Measurements from ENCODE around the gene NPR1. TPM values are rescaled to one million over a fixed set of nuclear protein-coding genes. Genes with fewer than 3 reads are reported as not detected.
A peak's percentile ranks its signal among the peaks of the same experiment; 100 is the strongest.

Gene NPR1
- total RNA-seq, 1 donor: under 0.01 TPM

- TF ChIP-seq CTCF (IDR thresholded peaks at IDR 0.05; ENCODE audit: extremely low read depth, low read depth, low read length): no peak
- Histone ChIP-seq H3K4me2 (ENCODE audit: insufficient read depth, low read length) (no peak overlapping the region), H2AFZ (ENCODE audit: low read length) (no peak overlapping the region), H3K27ac (ENCODE audit: low read depth, low read length) (no peak overlapping the region), H3K4me1 (ENCODE audit: insufficient read depth, low read length) (peaks cover 19% of the 10 kb centered on the region), H3K27me3 (ENCODE audit: insufficient read depth, low read length) (peaks cover 8% of the 10 kb centered on the region), H3K36me3 (ENCODE audit: insufficient read depth, low read length) (peaks cover 13% of the 10 kb centered on the region), H3K4me3 (ENCODE audit: insufficient read depth, low read length) (no peak overlapping the region), H3K79me2 (ENCODE audit: insufficient read depth, low read length) (peaks cover 23% of the 10 kb centered on the region), H3K9me3 (ENCODE audit: low read depth, low read length) (no peaks in the 10 kb centered on the region), H4K20me1 (ENCODE audit: insufficient read depth, low read length) (peaks cover 6% of the 10 kb centered on the region)
- no peak for DNase-seq (ENCODE audit: insufficient read length, low spot score, missing footprints)
Measured at GRCh38 chr1:153673511-153673910, 5.0 kb upstream of the NPR1 start.

- peak overlapping the region; percentile 76 for H2AFZ ChIP-seq (ENCODE audit: low read length)
- H3K79me2 ChIP-seq (ENCODE audit: insufficient read depth, low read length): no peaks in the 10 kb centered on the region
- TF ChIP-seq CTCF (IDR thresholded peaks at IDR 0.05; ENCODE audit: extremely low read depth, low read depth, low read length): peak; percentile 91
- peak overlapping the region; percentile 79 for H3K4me2 ChIP-seq (ENCODE audit: insufficient read depth, low read length)
- H4K20me1 ChIP-seq (ENCODE audit: insufficient read depth, low read length): no peaks in the 10 kb centered on the region
- peaks cover 47% of the 10 kb centered on the region for H3K27me3 ChIP-seq (ENCODE audit: insufficient read depth, low read length)
- no peaks in the 10 kb centered on the region for H3K9me3 ChIP-seq (ENCODE audit: low read depth, low read length)
- H3K4me3 ChIP-seq (ENCODE audit: insufficient read depth, low read length): peak overlapping the region; percentile 59
- H3K4me1 ChIP-seq (ENCODE audit: insufficient read depth, low read length): peaks cover 11% of the 10 kb centered on the region
- no peak overlapping the region for H3K27ac ChIP-seq (ENCODE audit: low read depth, low read length)
- H3K36me3 ChIP-seq (ENCODE audit: insufficient read depth, low read length): no peaks in the 10 kb centered on the region
- peak; percentile 90 for DNase-seq (ENCODE audit: insufficient read length, low spot score, missing footprints)
Measured at GRCh38 chr1:153677718-153678518, 570 bp upstream of the NPR1 start.

- H3K4me1 ChIP-seq (ENCODE audit: insufficient read depth, low read length): peaks cover 11% of the 10 kb centered on the region
- peak overlapping the region; percentile 76 for H2AFZ ChIP-seq (ENCODE audit: low read length)
- H3K27ac ChIP-seq (ENCODE audit: low read depth, low read length): no peak overlapping the region
- no peaks in the 10 kb centered on the region for H3K79me2 ChIP-seq (ENCODE audit: insufficient read depth, low read length)
- peaks cover 47% of the 10 kb centered on the region for H3K27me3 ChIP-seq (ENCODE audit: insufficient read depth, low read length)
- no peaks in the 10 kb centered on the region for H3K36me3 ChIP-seq (ENCODE audit: insufficient read depth, low read length)
- peak overlapping the region; percentile 59 for H3K4me3 ChIP-seq (ENCODE audit: insufficient read depth, low read length)
- H3K4me2 ChIP-seq (ENCODE audit: insufficient read depth, low read length): peak overlapping the region; percentile 79
- H4K20me1 ChIP-seq (ENCODE audit: insufficient read depth, low read length): no peaks in the 10 kb centered on the region
- TF ChIP-seq CTCF (IDR thresholded peaks at IDR 0.05; ENCODE audit: extremely low read depth, low read depth, low read length): no peak
- DNase-seq (ENCODE audit: insufficient read length, low spot score, missing footprints): peak; percentile 73
- H3K9me3 ChIP-seq (ENCODE audit: low read depth, low read length): no peaks in the 10 kb centered on the region
Measured at GRCh38 chr1:153679337-153680119, 1.0 kb downstream of the NPR1 start.

GRCh38 chr1:153680120-153680403, 1.6 kb downstream of the NPR1 start:
- no peak overlapping the region for H3K27ac ChIP-seq (ENCODE audit: low read depth, low read length)
- no peak overlapping the region for H3K4me3 ChIP-seq (ENCODE audit: insufficient read depth, low read length)

More at GRCh38 chr1:153680120-153680403, 1.6 kb downstream of the NPR1 start:
- H3K4me2 ChIP-seq (ENCODE audit: insufficient read depth, low read length): peak overlapping the region; percentile 79
- H2AFZ ChIP-seq (ENCODE audit: low read length): no peak overlapping the region
- H3K36me3 ChIP-seq (ENCODE audit: insufficient read depth, low read length): no peaks in the 10 kb centered on the region
- peaks cover 11% of the 10 kb centered on the region for H3K4me1 ChIP-seq (ENCODE audit: insufficient read depth, low read length)
- H3K79me2 ChIP-seq (ENCODE audit: insufficient read depth, low read length): no peaks in the 10 kb centered on the region
- no peak for TF ChIP-seq CTCF (IDR thresholded peaks at IDR 0.05; ENCODE audit: extremely low read depth, low read depth, low read length)
- no peaks in the 10 kb centered on the region for H3K9me3 ChIP-seq (ENCODE audit: low read depth, low read length)
- H3K27me3 ChIP-seq (ENCODE audit: insufficient read depth, low read length): peaks cover 47% of the 10 kb centered on the region
- DNase-seq (ENCODE audit: insufficient read length, low spot score, missing footprints): peak; percentile 63
- no peaks in the 10 kb centered on the region for H4K20me1 ChIP-seq (ENCODE audit: insufficient read depth, low read length)

Measured in osteoblast (primary cell).